Liver (tissue), 3 donors: Measurements from ENCODE around the gene CDH4.

ENCODE experiments used
- FOXA1 ChIP-seq: IDR thresholded peaks from 2 replicates; pipeline ENCODE4 v1.6.1; 2016; ENCODE audit warnings: antibody characterized with exemption
- GABPA ChIP-seq, 2 donors: IDR thresholded peaks in 1 of 2; conservative IDR thresholded peaks in 1 of 2; 2 replicates each; pipeline ENCODE4 v1.6.1; 2016; ENCODE audit warnings: antibody characterized with exemption in 2 of 2, mild to moderate bottlenecking in 1 of 2, moderate library complexity in 1 of 2
- JUND ChIP-seq, 2 donors: IDR thresholded peaks; 2 replicates each; pipeline ENCODE4 v1.6.1; 2016; ENCODE audit warnings: antibody characterized with exemption in 2 of 2
- RAD21 ChIP-seq, 2 donors: IDR thresholded peaks; 2 replicates each; pipeline ENCODE4 v1.6.1; 2016; ENCODE audit warnings: antibody characterized with exemption in 2 of 2, mild to moderate bottlenecking in 2 of 2
- SP1 ChIP-seq: IDR thresholded peaks from 2 replicates; pipeline ENCODE4 v1.6.1; 2018; ENCODE audit warnings: antibody characterized with exemption, mild to moderate bottlenecking
- TAF1 ChIP-seq: conservative IDR thresholded peaks from 2 replicates; pipeline ENCODE4 v1.6.1; 2016; ENCODE audit warnings: antibody characterized with exemption, mild to moderate bottlenecking
- TF ChIP-seq, protein P1 (sequence below): IDR thresholded peaks from 2 replicates; pipeline ENCODE4 v1.6.1; 2016; ENCODE audit warnings: antibody characterized with exemption, mild to moderate bottlenecking
- TF ChIP-seq, protein P2 (sequence below): fragments of 150-350 bp; IDR thresholded peaks from 2 replicates; pipeline ENCODE4 v1.5.1; 2017; ENCODE audit warnings: improper control_type of control experiment, low read depth, low read length; ENCODE audit not compliant: missing input control
- donor health status: healthy.
- donor health status: healthy.

GRCh38 chr20:61974357-61974665, 722.2 kb downstream of the CDH4 start:
- TF ChIP-seq, protein P1, sequence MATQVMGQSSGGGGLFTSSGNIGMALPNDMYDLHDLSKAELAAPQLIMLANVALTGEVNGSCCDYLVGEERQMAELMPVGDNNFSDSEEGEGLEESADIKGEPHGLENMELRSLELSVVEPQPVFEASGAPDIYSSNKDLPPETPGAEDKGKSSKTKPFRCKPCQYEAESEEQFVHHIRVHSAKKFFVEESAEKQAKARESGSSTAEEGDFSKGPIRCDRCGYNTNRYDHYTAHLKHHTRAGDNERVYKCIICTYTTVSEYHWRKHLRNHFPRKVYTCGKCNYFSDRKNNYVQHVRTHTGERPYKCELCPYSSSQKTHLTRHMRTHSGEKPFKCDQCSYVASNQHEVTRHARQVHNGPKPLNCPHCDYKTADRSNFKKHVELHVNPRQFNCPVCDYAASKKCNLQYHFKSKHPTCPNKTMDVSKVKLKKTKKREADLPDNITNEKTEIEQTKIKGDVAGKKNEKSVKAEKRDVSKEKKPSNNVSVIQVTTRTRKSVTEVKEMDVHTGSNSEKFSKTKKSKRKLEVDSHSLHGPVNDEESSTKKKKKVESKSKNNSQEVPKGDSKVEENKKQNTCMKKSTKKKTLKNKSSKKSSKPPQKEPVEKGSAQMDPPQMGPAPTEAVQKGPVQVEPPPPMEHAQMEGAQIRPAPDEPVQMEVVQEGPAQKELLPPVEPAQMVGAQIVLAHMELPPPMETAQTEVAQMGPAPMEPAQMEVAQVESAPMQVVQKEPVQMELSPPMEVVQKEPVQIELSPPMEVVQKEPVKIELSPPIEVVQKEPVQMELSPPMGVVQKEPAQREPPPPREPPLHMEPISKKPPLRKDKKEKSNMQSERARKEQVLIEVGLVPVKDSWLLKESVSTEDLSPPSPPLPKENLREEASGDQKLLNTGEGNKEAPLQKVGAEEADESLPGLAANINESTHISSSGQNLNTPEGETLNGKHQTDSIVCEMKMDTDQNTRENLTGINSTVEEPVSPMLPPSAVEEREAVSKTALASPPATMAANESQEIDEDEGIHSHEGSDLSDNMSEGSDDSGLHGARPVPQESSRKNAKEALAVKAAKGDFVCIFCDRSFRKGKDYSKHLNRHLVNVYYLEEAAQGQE: no peak
- no peak for TF ChIP-seq SP1
- TF ChIP-seq, protein P2, sequence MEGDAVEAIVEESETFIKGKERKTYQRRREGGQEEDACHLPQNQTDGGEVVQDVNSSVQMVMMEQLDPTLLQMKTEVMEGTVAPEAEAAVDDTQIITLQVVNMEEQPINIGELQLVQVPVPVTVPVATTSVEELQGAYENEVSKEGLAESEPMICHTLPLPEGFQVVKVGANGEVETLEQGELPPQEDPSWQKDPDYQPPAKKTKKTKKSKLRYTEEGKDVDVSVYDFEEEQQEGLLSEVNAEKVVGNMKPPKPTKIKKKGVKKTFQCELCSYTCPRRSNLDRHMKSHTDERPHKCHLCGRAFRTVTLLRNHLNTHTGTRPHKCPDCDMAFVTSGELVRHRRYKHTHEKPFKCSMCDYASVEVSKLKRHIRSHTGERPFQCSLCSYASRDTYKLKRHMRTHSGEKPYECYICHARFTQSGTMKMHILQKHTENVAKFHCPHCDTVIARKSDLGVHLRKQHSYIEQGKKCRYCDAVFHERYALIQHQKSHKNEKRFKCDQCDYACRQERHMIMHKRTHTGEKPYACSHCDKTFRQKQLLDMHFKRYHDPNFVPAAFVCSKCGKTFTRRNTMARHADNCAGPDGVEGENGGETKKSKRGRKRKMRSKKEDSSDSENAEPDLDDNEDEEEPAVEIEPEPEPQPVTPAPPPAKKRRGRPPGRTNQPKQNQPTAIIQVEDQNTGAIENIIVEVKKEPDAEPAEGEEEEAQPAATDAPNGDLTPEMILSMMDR: no peak
- TF ChIP-seq FOXA1: no peak
- no peak for TF ChIP-seq JUND (IDR thresholded peaks at IDR 0.05)
- no peak for TF ChIP-seq TAF1
- no peak for TF ChIP-seq RAD21 (IDR thresholded peaks at IDR 0.05)
- TF ChIP-seq GABPA (IDR thresholded peaks at IDR 0.05 in 1 of 2, conservative IDR thresholded peaks at IDR 0.05 in 1 of 2): no peak
